Measurements from ENCODE around the gene PBX4.

- TF ChIP-seq CTCF (IDR thresholded peaks at IDR 0.05): no peak
- no peak for TF ChIP-seq POLR2AphosphoS5 (IDR thresholded peaks at IDR 0.05; ENCODE audit: low read depth, low read length)
- TF ChIP-seq TCF7L2 (IDR thresholded peaks at IDR 0.05; ENCODE audit: low read depth, low read length): no peak
- TF ChIP-seq, protein P1, sequence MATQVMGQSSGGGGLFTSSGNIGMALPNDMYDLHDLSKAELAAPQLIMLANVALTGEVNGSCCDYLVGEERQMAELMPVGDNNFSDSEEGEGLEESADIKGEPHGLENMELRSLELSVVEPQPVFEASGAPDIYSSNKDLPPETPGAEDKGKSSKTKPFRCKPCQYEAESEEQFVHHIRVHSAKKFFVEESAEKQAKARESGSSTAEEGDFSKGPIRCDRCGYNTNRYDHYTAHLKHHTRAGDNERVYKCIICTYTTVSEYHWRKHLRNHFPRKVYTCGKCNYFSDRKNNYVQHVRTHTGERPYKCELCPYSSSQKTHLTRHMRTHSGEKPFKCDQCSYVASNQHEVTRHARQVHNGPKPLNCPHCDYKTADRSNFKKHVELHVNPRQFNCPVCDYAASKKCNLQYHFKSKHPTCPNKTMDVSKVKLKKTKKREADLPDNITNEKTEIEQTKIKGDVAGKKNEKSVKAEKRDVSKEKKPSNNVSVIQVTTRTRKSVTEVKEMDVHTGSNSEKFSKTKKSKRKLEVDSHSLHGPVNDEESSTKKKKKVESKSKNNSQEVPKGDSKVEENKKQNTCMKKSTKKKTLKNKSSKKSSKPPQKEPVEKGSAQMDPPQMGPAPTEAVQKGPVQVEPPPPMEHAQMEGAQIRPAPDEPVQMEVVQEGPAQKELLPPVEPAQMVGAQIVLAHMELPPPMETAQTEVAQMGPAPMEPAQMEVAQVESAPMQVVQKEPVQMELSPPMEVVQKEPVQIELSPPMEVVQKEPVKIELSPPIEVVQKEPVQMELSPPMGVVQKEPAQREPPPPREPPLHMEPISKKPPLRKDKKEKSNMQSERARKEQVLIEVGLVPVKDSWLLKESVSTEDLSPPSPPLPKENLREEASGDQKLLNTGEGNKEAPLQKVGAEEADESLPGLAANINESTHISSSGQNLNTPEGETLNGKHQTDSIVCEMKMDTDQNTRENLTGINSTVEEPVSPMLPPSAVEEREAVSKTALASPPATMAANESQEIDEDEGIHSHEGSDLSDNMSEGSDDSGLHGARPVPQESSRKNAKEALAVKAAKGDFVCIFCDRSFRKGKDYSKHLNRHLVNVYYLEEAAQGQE (IDR thresholded peaks at IDR 0.05; ENCODE audit: insufficient read depth in 1 of 2, low read depth in 2 of 2, low read length in 1 of 2): no peak
Observed at GRCh38 chr19:19653597-19654147, 35.2 kb upstream of the PBX4 start.

All from Panc1 (cell line).